ENCODE data around the gene IFNL2. TPM values are rescaled to one million over a fixed set of nuclear protein-coding genes. Genes with fewer than 3 reads are reported as not detected.

IFNL2 gene
- total and polyA plus RNA-seq, 2 of the 4 experiments (the other 2 are of a cell fraction), result not detected

DNA sequence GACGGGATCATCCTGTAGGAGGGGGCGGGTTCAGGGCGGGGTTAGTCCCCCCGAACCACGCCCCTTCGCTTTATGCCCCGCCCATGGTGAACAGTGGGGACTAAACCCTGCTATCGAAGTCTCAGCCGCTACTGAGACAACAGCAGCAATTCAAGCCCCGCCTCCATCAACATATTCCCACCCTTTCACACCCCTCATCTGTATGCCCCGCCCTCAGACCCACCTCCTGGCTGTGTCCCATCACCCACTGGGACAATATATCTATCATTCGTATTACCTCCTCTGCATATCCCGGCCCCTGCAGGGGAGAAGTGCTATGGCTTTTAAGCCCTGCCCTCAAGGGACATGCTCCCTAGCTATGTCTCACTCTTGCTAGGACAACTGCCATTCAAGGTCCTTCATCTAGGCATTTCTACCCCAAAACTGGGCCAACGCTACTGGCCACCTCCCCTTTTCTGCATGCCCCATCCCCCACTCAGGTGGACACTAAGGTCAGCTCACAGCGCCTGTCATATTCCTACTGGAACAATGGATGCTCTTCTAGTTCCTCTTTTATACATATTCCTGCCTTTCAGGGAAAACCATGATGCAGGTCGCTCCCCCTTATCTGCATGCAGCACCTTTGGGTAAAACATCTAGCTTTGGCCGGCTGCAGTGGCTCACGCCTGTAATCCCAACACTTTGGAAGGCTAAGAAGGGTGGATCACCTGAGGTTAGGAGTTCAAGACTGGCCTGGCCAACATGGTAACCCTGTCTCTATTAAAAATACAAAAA lies 40.5 kb downstream of the IFNL2 start:
- TF ChIP-seq, protein P1, sequence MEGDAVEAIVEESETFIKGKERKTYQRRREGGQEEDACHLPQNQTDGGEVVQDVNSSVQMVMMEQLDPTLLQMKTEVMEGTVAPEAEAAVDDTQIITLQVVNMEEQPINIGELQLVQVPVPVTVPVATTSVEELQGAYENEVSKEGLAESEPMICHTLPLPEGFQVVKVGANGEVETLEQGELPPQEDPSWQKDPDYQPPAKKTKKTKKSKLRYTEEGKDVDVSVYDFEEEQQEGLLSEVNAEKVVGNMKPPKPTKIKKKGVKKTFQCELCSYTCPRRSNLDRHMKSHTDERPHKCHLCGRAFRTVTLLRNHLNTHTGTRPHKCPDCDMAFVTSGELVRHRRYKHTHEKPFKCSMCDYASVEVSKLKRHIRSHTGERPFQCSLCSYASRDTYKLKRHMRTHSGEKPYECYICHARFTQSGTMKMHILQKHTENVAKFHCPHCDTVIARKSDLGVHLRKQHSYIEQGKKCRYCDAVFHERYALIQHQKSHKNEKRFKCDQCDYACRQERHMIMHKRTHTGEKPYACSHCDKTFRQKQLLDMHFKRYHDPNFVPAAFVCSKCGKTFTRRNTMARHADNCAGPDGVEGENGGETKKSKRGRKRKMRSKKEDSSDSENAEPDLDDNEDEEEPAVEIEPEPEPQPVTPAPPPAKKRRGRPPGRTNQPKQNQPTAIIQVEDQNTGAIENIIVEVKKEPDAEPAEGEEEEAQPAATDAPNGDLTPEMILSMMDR (conservative IDR thresholded peaks at IDR 0.05; ENCODE audit: low read depth, low read length), result no peak
- TF ChIP-seq CHD1 (IDR thresholded peaks at IDR 0.05; ENCODE audit: low read depth, low read length) (no peak), ELK1 (IDR thresholded peaks at IDR 0.05; ENCODE audit: borderline replicate concordance, low read depth, low read length) (no peak), SMC3 (IDR thresholded peaks at IDR 0.05; ENCODE audit: low read depth, low read length) (no peak), MAFK (IDR thresholded peaks at IDR 0.05; ENCODE audit: low read depth, low read length) (no peak), CEBPB (IDR thresholded peaks at IDR 0.05; ENCODE audit: low read depth, low read length) (no peak), RFX5 (IDR thresholded peaks at IDR 0.05; ENCODE audit: low read depth, low read length) (no peak), NFE2L2 (IDR thresholded peaks at IDR 0.05; ENCODE audit: low read depth, low read length) (no peak), RCOR1 (IDR thresholded peaks at IDR 0.05; ENCODE audit: insufficient replicate concordance, low read length) (no peak), MXI1 (IDR thresholded peaks at IDR 0.05; ENCODE audit: borderline replicate concordance, low read depth, low read length) (no peak)
- Histone ChIP-seq H3K4me3 (ENCODE audit: insufficient read depth, low read depth, low read length) (no peak overlapping the region), H3K56ac (ENCODE audit: extremely low read depth, insufficient read depth, low read length) (no peak overlapping the region), H2AFZ (replicated peaks; ENCODE audit: low read length, poor library complexity) (no peak overlapping the region), H3K18ac (ENCODE audit: low read depth, low read length) (no peak overlapping the region), H2BK15ac (ENCODE audit: low read depth, low read length) (no peak overlapping the region), H3K36me3 (ENCODE audit: control insufficient read depth, insufficient read depth, low read length) (no peaks in the 10 kb centered on the region), H4K91ac (ENCODE audit: insufficient read depth, low read depth, low read length) (no peak overlapping the region), H4K5ac (ENCODE audit: low read depth, low read length) (no peak overlapping the region), H3K9ac (ENCODE audit: low read depth, low read length) (no peak overlapping the region), H3K4me1 (ENCODE audit: control insufficient read depth, insufficient read depth, low read length) (no peaks in the 10 kb centered on the region; the same call in 1 of the 2 replicates), H3K4ac (ENCODE audit: low read depth, low read length) (no peak overlapping the region), H3K4me2 (ENCODE audit: low read depth, low read length) (no peak overlapping the region), H3K9me3 (ENCODE audit: control insufficient read depth, insufficient read depth, low read length) (peaks cover 8% of the 10 kb centered on the region), H4K20me1 (ENCODE audit: insufficient read depth, low read length) (no peaks in the 10 kb centered on the region; the same call in 1 of the 2 replicates), H2AK5ac (ENCODE audit: low read depth, low read length) (no peak overlapping the region), H3K27ac (ENCODE audit: insufficient read depth, low read length) (no peak overlapping the region), H2BK20ac (ENCODE audit: low read depth, low read length) (no peak overlapping the region), H3K14ac (replicated peaks; ENCODE audit: low read depth, low read length) (no peak overlapping the region), H3K79me1 (ENCODE audit: low read depth in 1 of 2, low read length in 2 of 2) (no peaks in the 10 kb centered on the region), H2AK9ac (replicated peaks; ENCODE audit: low read depth, low read length, poor library complexity) (no peak overlapping the region), H2BK5ac (ENCODE audit: low read depth, low read length, poor library complexity, severe bottlenecking) (no peak overlapping the region), H4K8ac (ENCODE audit: low read depth in 2 of 2, low read length in 2 of 2) (no peak overlapping the region), H3K23ac (ENCODE audit: low read depth, low read length) (no peak overlapping the region), H3K27me3 (ENCODE audit: control insufficient read depth, insufficient read depth, low read length) (peaks cover 56% of the 10 kb centered on the region), H2BK120ac (ENCODE audit: low read depth, low read length) (no peak overlapping the region), H3K9me1 (ENCODE audit: insufficient read depth, low read length) (no peaks in the 10 kb centered on the region; the same call in 1 of the 2 replicates)
- ATAC-seq (ENCODE audit: low read depth), result no peak
- 70% methylated on average over 2 of the region's 18 CpGs; no CpG with 5 or more reads in 1 of the 2 experiments for WGBS, 2 experiments (ENCODE audit: extremely low coverage in 2 of 2, insufficient read length in 1 of 2)
- in situ Hi-C loops (cut with MboI; ENCODE audit: low sequenced_read_pairs), result no loop called here
- intact Hi-C loops (cut with micrococcal nuclease), result no loop called here
- ChIA-PET POLR2A (ENCODE audit: unreplicated experiment) (no interaction called here), CTCF (no interaction called here)
- no peak for DNase-seq
- dilution Hi-C loops (cut with HindIII; ENCODE audit: low sequenced_read_pairs, unreplicated experiment), result no loop called here
- BruUV-seq (replicated peaks), result no TSS peak
